Upper lobe of left lung (tissue), 6 donors: ENCODE data around the gene UGT2B15. TPM values are rescaled to one million over a fixed set of nuclear protein-coding genes. Genes with fewer than 3 reads are reported as not detected.
"Not testable (repeated sequence)": the region's sequence is repeated elsewhere in the genome, so short reads cannot be mapped to it uniquely, and the experiment has no call there.

ENCODE experiments used
- ATAC-seq, 2 donors: fragments of 200-7000 bp; cut with Tn5 transposase; one replicate each; pipeline ENCODE4 v1.9.1; 2022; ENCODE audit warnings: mild to moderate bottlenecking in 2 of 2, moderate library complexity in 2 of 2; ENCODE audit not compliant: low FRiP score in 2 of 2
- DNase-seq, 2 donors: peaks; one replicate each; pipeline ENCODE4 v3.0.0-alpha.2; 2019 to 2020
- H3K27ac ChIP-seq, 4 donors: fragments of 200-600 bp; sonication (generic); one replicate each; pipeline ENCODE4 v1.5.1; 2016 to 2019
- H3K27me3 ChIP-seq, 4 donors: fragments of 200-600 bp; sonication (generic); one replicate each; pipeline ENCODE4 v1.5.1; 2017 to 2019
- H3K36me3 ChIP-seq, 4 donors: fragments of 200-600 bp; sonication (generic); one replicate each; pipeline ENCODE4 v1.5.1; 2016 to 2019
- H3K4me1 ChIP-seq, 4 donors: fragments of 200-600 bp; sonication (generic); one replicate each; pipeline ENCODE4 v1.5.1; 2018 to 2019
- H3K4me3 ChIP-seq, 4 donors: fragments of 200-600 bp; sonication (generic); one replicate each; pipeline ENCODE4 v1.5.1; 2017 to 2019; ENCODE audit warnings: mild to moderate bottlenecking in 2 of 4, moderate library complexity in 1 of 4
- H3K9me3 ChIP-seq, 4 donors: fragments of 200-600 bp; sonication (generic); one replicate each; pipeline ENCODE4 v1.5.1; 2018 to 2019
- CTCF ChIP-seq, 6 experiments: fragments of 450-650 bp in 4 of 6; fragments of 200-600 bp in 2 of 6; sonication (generic) in 2 of 6; IDR thresholded peaks; one replicate each; pipeline ENCODE4 v1.5.1; 2016 to 2019; ENCODE audit warnings: antibody characterized with exemption in 6 of 6
- EP300 ChIP-seq, 4 donors: sonication (generic); formaldehyde crosslinking; IDR thresholded peaks; one replicate each; pipeline ENCODE4 v1.5.1; 2017; ENCODE audit warnings: antibody characterized with exemption in 4 of 4, control low read depth in 2 of 4
- POLR2A ChIP-seq, 4 donors: fragments of 450-650 bp; IDR thresholded peaks; one replicate each; pipeline ENCODE4 v1.5.1; 2016 to 2017; ENCODE audit warnings: antibody characterized with exemption in 4 of 4, mild to moderate bottlenecking in 2 of 4
- POLR2AphosphoS5 ChIP-seq, 2 donors: sonication (generic); formaldehyde crosslinking; IDR thresholded peaks; one replicate each; pipeline ENCODE4 v1.5.1; 2017; ENCODE audit warnings: antibody characterized with exemption in 2 of 2
- WGBS, 2 donors: methylation state at CpG; one replicate each; pipeline ENCODE4 v1.1.5; 2017 to 2018; 5-methylcytosine and 5-hydroxymethylcytosine counted together
- total RNA-seq, 6 donors: library from RNA; depleted of rRNA in 4 of 6; stranded (reverse); fragments of >200 nt in 4 of 6; gene quantifications; one replicate each; pipeline versions ENCODE4 v1.1.0 to v1.2.1, GENCODE V29; 2016 to 2021
- donor health status: DM: no; HTN: no; CAD: no; lungs with moderate emphysema.
- donor health status: DM: no; HTN: yes; CAD: no; lungs with severe emphysema.

Gene UGT2B15
- total RNA-seq, 6 donors from 2014 or later = 0.14 to 0.34 TPM; not detected in 4

GRCh38 chr4:68658672-68659071 is 11.8 kb downstream of the UGT2B15 start:
- Histone ChIP-seq H3K9me3 (no peaks in the 10 kb centered on the region), H3K4me1 (no peaks in the 10 kb centered on the region), H3K27me3 (no peaks in the 10 kb centered on the region), H3K4me3 (no peak overlapping the region), H3K36me3 (no peaks in the 10 kb centered on the region), H3K27ac (no peak overlapping the region)
- DNase-seq = no peak
- no peak for TF ChIP-seq CTCF (IDR thresholded peaks at IDR 0.05)
- no peak for ATAC-seq

DNA sequence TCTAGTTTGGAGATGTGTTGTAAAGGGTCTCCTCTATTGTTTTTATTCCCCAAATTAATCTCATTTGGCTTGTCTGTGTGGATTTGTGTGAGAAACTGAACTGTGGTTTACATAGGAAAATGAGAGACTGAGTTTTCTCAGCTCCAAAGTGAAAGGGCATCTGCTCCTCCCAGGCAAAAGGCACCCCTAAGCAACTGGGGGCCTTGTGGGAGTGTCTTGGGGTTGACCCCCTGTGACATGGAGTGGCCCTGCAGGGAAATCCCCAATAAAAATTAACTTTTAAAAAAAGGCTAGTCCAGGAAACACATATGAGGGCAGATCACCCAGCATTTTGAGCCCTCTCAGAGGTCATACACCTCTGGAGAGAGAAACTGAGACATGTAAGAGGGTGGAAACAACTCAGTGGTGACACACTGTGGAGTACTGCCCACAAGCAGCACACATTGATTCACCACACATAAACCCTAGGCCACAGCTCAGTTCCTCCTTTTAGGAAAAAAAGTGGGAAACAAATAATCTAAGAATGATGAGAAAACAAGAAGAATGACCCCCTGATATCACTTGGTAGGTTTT is 13.3 kb downstream of the UGT2B15 start:
- not testable (repeated sequence) for DNase-seq, H3K36me3 ChIP-seq, H3K4me3 ChIP-seq, H3K4me1 ChIP-seq, H3K9me3 ChIP-seq, H3K27me3 ChIP-seq, H3K27ac ChIP-seq
- ATAC-seq = peak in 1 of 2 donors; percentile 67

- not testable (repeated sequence) for DNase-seq, H3K9me3 ChIP-seq, H3K27me3 ChIP-seq, H3K36me3 ChIP-seq, H3K4me1 ChIP-seq, H3K4me3 ChIP-seq, H3K27ac ChIP-seq
- ATAC-seq = peak in 1 of 2 donors; percentile 35
- 51 to 54% methylated on average over 2 of the region's 2 CpGs for WGBS, 2 donors
Measured at GRCh38 chr4:68656445-68656973, 13.9 kb downstream of the UGT2B15 start.

GRCh38 chr4:68655764-68656444 is 14.5 kb downstream of the UGT2B15 start:
- ATAC-seq (peak in 1 of 2 donors; percentile 65), DNase-seq (no peak)
- no peak overlapping the region for H3K27ac ChIP-seq
- H3K4me1 ChIP-seq = no peaks in the 10 kb centered on the region
- TF ChIP-seq EP300 (IDR thresholded peaks at IDR 0.05) (no peak), POLR2A (IDR thresholded peaks at IDR 0.05) (no peak), POLR2AphosphoS5 (IDR thresholded peaks at IDR 0.05) (no peak), CTCF (IDR thresholded peaks at IDR 0.05) (no peak)
- 44 to 68% methylated on average over 3 of the region's 3 CpGs for whole genome bisulfite sequencing, 2 donors
- H3K27me3 ChIP-seq = no peaks in the 10 kb centered on the region
- H3K36me3 ChIP-seq = no peaks in the 10 kb centered on the region
- H3K4me3 ChIP-seq = no peak overlapping the region
- H3K9me3 ChIP-seq = no peaks in the 10 kb centered on the region

- no peaks in the 10 kb centered on the region for H3K9me3 ChIP-seq
- H3K4me3 ChIP-seq = no peak overlapping the region
- ATAC-seq (no peak), DNase-seq (no peak)
- no peaks in the 10 kb centered on the region for H3K4me1 ChIP-seq
- 62 to 63% methylated on average over 5 of the region's 5 CpGs for WGBS, 2 donors
- no peak overlapping the region for H3K27ac ChIP-seq
- H3K27me3 ChIP-seq = no peaks in the 10 kb centered on the region
- no peaks in the 10 kb centered on the region for H3K36me3 ChIP-seq
- TF ChIP-seq CTCF (IDR thresholded peaks at IDR 0.05) (no peak), EP300 (IDR thresholded peaks at IDR 0.05) (no peak), POLR2AphosphoS5 (IDR thresholded peaks at IDR 0.05) (no peak), POLR2A (IDR thresholded peaks at IDR 0.05) (no peak)
Measured at GRCh38 chr4:68654946-68655721, 15.3 kb downstream of the UGT2B15 start.
